GM12873 (cell line): ENCODE data around the gene PPFIBP1.

Experiments
- TF ChIP-seq, protein P1 (sequence below): IDR thresholded peaks from 2 replicates; pipeline ENCODE4 v1.5.1; 2012; ENCODE audit warnings: low read depth, mild to moderate bottlenecking, moderate library complexity, low read length, control low read depth; ENCODE audit not compliant: insufficient read depth; ENCODE audit errors: missing control alignments

The PPFIBP1 gene

GRCh38 chr12:27595231-27595642 is 71.2 kb downstream of the PPFIBP1 start:
- TF ChIP-seq, protein P1, sequence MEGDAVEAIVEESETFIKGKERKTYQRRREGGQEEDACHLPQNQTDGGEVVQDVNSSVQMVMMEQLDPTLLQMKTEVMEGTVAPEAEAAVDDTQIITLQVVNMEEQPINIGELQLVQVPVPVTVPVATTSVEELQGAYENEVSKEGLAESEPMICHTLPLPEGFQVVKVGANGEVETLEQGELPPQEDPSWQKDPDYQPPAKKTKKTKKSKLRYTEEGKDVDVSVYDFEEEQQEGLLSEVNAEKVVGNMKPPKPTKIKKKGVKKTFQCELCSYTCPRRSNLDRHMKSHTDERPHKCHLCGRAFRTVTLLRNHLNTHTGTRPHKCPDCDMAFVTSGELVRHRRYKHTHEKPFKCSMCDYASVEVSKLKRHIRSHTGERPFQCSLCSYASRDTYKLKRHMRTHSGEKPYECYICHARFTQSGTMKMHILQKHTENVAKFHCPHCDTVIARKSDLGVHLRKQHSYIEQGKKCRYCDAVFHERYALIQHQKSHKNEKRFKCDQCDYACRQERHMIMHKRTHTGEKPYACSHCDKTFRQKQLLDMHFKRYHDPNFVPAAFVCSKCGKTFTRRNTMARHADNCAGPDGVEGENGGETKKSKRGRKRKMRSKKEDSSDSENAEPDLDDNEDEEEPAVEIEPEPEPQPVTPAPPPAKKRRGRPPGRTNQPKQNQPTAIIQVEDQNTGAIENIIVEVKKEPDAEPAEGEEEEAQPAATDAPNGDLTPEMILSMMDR, result no peak

GRCh38 chr12:27602516-27602915 is 78.5 kb downstream of the PPFIBP1 start:
- TF ChIP-seq, protein P1, result no peak

- TF ChIP-seq, protein P1, result no peak
Observed at GRCh38 chr12:27604431-27604830, 80.4 kb downstream of the PPFIBP1 start.

- TF ChIP-seq, protein P1, result no peak
Observed at GRCh38 chr12:27606986-27607385, 83.0 kb downstream of the PPFIBP1 start.

DNA sequence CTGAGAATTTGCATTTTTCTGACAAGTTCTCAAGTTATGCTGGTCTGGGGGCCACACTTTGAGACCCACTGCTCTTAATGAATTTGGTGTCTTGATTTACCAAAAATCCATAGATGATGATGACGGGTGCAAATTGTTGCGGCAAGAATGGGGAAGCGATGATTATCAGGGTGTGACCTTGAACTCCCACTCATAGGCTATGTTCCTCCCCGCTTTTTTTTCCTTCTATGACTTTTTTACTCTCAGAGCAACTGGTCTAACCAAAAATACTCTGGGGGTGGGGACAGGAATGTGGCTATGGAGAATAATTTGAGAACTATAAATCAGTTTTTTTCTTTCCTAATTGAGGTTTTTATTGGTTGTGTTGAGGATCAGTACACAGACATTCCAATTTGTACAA is 83.6 kb downstream of the PPFIBP1 start:
- TF ChIP-seq, protein P1, result no peak

DNA sequence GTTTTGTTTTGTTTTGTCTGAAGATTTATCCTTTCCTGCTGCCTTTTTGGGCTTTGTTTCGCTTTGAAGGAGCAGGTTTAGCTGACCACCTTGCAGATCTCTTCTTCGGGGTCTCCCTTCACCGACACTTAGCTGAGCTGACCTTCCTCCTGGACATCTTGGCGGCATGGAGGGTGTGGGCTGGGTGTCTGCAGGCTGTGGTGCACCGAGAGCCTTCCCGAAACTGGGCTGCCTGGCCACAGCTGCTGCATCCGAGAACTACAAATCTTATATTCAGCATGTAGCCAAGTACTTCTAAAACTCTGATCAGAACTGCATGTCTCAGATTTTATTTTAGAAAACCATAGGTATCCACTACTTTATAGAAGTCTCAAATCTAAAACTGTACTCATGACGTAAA is 84.9 kb downstream of the PPFIBP1 start:
- TF ChIP-seq, protein P1, result no peak

- TF ChIP-seq, protein P1, result no peak
Observed at GRCh38 chr12:27610374-27610773, 86.4 kb downstream of the PPFIBP1 start.
